ENCODE measurements around the gene TTN.

TTN gene

DNA sequence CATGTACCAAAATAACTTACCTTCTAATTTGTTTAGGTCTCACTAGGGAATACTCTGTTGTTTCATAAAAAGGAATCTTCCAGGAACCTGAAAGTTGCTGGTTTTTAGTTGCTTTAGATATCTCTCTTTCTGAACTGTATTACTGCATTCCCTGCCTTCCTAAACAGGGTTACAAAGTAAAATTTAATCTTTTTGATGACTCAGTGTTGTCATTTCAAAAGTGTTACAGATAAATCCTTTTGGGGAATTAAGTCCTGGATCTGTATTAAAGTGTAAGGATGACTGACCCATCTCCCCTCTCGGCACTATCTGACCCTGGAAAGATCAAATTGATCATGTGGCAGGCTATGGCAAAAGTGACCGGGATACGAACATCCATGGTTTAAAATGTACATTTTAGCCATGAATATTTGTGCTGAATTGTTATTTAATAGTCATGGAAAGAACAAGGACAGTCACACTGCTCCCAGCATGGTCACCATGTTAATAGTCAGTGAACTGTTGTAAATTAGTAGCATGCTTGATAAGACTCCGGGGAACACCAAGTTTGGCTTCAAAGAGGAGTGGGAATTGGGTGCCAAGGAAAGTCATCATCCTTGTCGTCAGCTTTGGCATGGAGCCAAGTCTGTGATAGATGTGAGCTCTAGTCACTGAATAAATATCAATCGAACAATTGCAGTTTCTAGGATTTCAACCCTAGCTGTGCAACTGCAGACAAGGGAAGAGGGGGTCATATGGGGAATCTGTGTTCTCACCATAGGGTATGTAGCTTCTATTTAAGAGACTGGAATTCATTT is 322.8 kb downstream of the TTN start:
- DNase-seq (no peak), ATAC-seq (no peak)

DNA sequence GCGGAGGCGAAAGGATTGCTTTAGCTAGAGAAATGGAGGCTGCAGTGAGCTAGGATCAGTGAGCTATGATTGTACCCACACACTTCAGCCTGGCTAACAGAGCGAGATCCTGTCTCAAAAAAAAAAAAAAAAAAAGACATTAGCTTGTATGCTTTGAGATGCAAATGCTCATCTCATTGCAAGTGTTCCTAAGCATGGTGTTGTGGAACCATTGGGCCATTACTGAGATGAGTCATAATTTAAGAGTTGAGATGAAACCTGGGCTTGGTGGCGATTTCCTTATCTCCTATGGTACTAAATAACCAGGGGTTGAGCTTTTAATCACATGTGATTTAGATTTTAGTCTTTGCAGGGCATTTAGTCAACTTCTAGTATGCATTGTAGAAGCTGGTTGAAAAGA is 324.8 kb downstream of the TTN start:
- DNase-seq = no peak
- ATAC-seq = no peak

DNA sequence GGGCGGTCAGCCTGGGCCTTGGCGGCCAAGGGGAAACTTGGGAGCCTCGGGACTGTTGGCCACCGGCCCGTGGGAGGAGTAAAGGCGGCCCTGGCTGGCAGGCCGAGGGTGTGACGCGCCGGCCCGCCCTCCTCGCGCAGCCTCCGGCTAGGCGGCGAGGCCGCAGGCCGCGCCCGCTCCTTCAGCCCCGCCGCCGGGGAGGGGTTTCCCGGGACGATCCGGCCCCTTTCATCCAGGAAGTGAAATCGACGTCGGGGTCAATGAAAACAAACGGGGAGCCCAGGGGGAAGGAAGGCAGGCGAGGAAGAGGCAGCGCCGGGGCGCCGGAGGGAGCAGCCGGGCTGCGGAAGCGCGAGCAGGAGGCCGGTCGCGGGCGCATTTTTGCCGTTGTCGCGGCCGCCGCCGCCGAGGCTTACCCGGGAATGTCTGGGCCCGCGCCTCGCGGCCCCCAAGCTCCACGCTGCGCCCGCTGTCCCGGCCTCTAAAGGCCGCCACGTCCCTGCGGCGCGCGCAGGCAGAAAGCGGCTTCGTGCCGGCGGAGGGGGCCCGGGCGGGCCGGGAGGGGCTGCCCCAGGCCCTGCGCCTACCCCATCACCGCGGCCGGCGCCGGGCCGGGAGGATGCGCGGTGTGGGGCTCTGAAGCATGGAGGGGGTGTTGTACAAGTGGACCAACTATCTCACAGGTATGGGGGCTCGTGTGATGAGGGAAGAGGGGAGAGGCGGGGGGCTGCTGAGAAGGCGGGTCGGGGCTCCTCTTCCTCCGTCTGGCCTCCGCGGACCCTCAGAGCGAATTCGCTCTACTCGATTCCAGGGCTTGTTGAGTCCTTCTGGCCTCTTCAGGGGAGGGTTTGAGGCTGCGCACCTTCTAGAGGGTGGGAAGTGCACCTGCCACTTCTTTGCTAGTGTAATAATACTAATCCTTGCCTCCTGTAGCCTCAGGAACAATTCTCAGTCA is 326.7 kb downstream of the TTN start, which contains the start of gene PLEKHA3:
Gene PLEKHA3 (plus strand): TSS at position 231 of the 955 bp plus-strand sequence. CDS start 413 bp downstream, at position 644.
- peak; percentile 84 for DNase-seq
- peak; percentile 72 for ATAC-seq

DNA sequence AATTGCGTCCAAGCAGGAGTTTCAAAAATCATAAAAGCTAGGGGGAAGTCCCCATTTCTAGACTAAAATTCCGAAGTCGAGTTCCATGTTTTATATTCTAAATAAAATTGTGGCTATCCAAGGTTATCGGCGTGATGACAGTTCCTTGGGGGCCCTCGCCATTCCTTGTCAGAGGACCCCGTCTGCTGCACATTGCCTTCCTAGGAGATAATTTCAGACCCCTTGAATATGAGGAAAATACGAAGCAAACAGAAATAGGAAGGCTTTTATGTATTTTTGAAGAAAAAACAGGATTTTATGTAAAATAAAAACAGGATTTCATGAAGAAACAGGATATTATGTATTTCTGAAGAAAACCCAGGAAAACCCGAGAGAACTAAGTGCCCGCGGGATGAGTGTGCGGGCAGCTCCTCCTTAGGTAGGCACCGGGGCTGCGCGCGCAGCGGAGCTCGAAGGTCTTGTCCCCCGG is 327.4 kb downstream of the TTN start:
- DNase-seq (no peak), ATAC-seq (no peak)

DNA sequence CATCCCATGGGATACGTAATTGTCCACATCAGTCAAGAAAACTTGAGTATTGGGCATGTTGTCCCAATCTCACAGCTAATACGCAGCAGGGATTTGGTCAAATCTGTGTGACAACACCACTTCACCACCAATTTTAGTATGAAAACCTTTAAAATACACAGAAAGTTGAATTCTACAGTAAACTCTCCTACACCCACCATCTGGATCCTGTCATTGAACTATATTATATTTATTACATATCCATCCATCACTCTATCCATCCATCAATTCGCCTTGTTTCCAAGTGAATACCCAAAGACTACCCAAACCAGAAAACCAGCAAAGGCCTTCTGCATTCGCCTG is 328.0 kb downstream of the TTN start:
- no peak for DNase-seq
- ATAC-seq = no peak

DNA sequence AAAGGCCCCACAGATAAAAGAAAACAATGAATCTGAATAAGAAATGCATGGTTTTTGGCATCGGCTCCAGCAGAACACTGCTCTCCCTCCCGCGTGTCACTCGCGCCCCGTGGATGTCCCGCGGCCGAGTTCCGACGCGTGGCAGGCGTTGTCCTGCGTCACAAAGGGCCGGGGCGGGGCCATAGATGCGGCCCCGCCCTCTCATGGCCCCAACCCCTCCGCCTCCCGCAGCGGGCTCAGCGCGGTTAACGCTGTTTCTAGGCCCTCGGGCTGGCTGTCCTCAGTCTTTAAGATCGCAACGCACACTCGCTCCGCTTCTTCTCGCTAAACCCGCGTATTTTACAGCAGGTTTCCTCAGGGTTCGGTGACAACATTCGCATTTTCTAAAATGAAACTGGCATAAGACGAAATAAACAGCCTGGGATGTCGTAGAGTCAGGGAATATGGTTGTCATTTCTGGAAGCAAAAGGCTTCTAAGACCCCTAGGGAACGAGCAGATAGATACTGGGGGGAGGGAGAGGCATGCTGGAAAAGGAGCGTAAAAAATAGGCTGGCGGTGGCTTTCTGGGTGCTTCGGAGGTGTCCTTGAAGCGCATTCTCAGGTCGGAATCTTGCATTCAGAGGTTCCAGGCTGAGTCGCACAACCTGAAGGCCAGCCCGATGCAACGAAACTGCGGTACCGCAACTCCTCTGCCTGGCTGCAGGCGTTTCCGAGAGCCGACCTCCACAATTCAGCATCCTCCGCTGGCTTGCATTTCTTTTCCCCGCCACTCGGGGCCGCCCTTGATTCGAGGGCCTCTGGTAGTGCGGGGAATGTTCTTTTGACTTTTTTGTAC is 328.6 kb downstream of the TTN start, which contains the start of gene FKBP7:
Gene FKBP7 (minus strand): TSS at position 162 of the 836 bp plus-strand sequence. CDS start 101 bp downstream, at position 61.
- ATAC-seq (peak; percentile 71), DNase-seq (peak; percentile 84)

DNA sequence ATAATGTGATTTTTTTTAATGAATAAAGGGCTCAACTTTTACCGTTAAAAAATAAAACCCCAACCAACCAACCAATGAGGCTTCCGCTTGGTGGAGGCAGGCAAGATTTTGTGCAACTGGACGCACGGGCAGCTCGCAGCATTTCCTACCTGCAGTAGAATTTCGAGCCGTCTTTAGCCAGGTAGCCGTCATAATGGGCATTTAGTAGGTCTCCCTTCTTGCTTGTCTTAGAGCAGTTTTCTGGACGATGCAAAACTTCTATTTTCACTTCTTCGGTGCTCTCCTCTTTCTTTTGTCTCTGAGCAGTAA is 329.1 kb downstream of the TTN start:
- ATAC-seq = no peak
- DNase-seq = peak; percentile 13

DNA sequence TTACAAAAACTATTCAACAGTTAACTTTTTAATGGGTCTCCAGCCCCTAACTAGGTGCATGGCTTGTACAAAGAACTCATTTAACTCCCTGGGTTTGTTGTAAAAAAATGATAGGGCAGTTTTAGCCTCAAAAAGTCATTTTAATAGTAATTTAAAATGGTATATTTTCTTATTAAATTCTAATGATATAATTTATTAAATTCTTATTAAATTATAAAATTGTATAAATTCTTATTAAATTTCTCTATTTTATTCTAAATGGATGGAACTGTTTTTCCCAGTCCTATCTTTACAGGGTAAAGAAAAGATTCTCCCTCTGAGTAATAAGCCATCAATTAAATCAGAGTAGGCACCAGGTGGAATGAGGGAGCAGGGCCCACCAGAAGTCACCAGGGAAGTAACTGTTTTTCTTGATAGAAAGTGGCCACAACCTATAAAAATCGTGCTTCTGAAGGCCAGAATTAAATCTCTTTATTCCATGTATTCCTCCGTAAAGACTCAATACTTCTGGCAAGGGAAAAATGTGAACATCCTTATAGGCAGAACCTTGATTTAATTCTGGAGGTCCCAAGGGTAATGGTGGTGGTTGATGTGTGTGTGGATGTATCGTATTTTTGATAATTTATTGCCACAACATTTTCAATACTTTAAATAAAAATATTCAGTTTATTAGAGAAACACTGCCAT is 329.6 kb downstream of the TTN start:
- DNase-seq (no peak), ATAC-seq (no peak)

DNA sequence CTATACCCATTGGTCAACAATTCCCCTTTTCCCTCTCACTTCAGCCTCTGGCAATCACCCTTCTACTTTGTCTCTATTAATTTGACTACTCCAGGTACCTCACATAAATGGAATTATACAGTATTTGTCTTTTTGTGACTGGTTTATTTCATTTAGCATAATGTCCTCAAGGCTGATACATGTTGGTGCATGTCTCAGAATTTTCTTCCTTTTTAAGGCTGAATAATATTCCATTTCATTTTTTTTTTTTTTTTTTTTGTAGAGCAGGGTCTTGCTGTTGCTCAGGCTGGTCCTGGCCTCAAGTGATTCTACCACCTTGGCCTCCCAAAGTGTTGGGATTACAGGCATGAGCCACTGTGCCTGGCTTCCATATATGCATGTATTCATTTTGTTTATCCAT is 330.7 kb downstream of the TTN start:
- ATAC-seq = no peak
- DNase-seq = no peak

All from stimulated activated naive CD8-positive, alpha-beta T cell treated with anti-CD3 and anti-CD28 coated beads, Interleukin-15, Interleukin-2, amounts not matched to agents 100 U/mL and 50 U/mL, for 24 hours (primary cell).